Osteocyte (in vitro differentiated cells): Measurements from ENCODE around the gene CADM2. TPM values are rescaled to one million over a fixed set of nuclear protein-coding genes. Genes with fewer than 3 reads are reported as not detected.

Source experiments
- DNase-seq: peaks from one replicate; pipeline ENCODE4 v3.0.0; 2021; ENCODE audit warnings: mixed read lengths; ENCODE audit not compliant: unreplicated experiment; ENCODE audit errors: extremely low spot score
- H3K27ac Mint-ChIP-seq: one replicate; pipeline ENCODE4 v1.8.0; 2021; ENCODE audit warnings: mild to moderate bottlenecking, mixed read lengths; ENCODE audit not compliant: unreplicated experiment
- H3K27me3 Mint-ChIP-seq: one replicate; pipeline ENCODE4 v1.8.0; 2021; ENCODE audit warnings: mixed read lengths; ENCODE audit not compliant: unreplicated experiment
- H3K36me3 Mint-ChIP-seq: one replicate; pipeline ENCODE4 v1.8.0; 2021; ENCODE audit warnings: mixed read lengths; ENCODE audit not compliant: unreplicated experiment
- H3K4me1 Mint-ChIP-seq: one replicate; pipeline ENCODE4 v1.8.0; 2021; ENCODE audit warnings: mixed read lengths; ENCODE audit not compliant: unreplicated experiment
- H3K4me3 Mint-ChIP-seq: one replicate; pipeline ENCODE4 v1.8.0; 2021; ENCODE audit warnings: mild to moderate bottlenecking, moderate library complexity, mixed read lengths; ENCODE audit not compliant: unreplicated experiment
- H3K9me3 Mint-ChIP-seq: one replicate; pipeline ENCODE4 v1.8.0; 2021; ENCODE audit warnings: mixed read lengths; ENCODE audit not compliant: unreplicated experiment
- CTCF ChIP-seq: fragments of 200-600 bp; sonication (generic); IDR thresholded peaks from 2 replicates; pipeline ENCODE4 v1.5.0; 2021; ENCODE audit warnings: antibody characterized with exemption, mild to moderate bottlenecking, moderate library complexity
- total RNA-seq: library from RNA; stranded (reverse); gene quantifications from 2 replicates; pipeline ENCODE4 v1.2.1, GENCODE V29; 2021

CADM2 gene
- total RNA-seq, 1 donor from 2014 or later = 1.5 TPM

GRCh38 chr3:85605066-85605465, 646.3 kb downstream of the CADM2 start:
- Mint-ChIP-seq H3K36me3 (no peaks in the 10 kb centered on the region), H3K9me3 (no peaks in the 10 kb centered on the region), H3K4me3 (no peak overlapping the region), H3K27ac (no peak overlapping the region), H3K27me3 (peaks cover 35% of the 10 kb centered on the region), H3K4me1 (no peaks in the 10 kb centered on the region)
- no peak for DNase-seq
- TF ChIP-seq CTCF = no peak

- no peaks in the 10 kb centered on the region for H3K9me3 Mint-ChIP-seq
- peaks cover 13% of the 10 kb centered on the region for H3K27me3 Mint-ChIP-seq
- no peaks in the 10 kb centered on the region for H3K36me3 Mint-ChIP-seq
- no peak for DNase-seq
- no peaks in the 10 kb centered on the region for H3K4me1 Mint-ChIP-seq
- no peak for TF ChIP-seq CTCF
- H3K4me3 Mint-ChIP-seq = no peak overlapping the region
- no peak overlapping the region for H3K27ac Mint-ChIP-seq
Observed at GRCh38 chr3:85626662-85627061, 667.9 kb downstream of the CADM2 start.

DNA sequence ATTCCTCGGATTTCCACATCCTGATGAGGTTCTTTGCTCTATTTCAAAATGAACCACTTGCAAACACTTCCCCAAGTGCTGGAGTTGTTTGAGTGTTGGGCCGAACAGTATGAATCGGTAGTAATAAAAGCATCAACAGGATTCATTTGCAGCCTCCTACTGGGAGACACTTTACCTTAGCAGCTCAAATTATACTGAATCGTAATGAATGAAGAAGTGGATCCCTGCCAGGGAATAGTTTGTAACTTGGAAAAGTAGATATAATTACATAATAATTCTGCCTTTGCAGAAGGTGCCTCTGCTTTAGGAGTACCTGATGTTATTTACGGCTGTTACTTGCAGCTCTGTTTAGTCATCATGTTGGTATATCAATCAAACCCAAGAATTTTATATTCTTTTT, 669.1 kb downstream of the CADM2 start:
- Mint-ChIP-seq H3K9me3 (no peaks in the 10 kb centered on the region), H3K4me3 (no peak overlapping the region), H3K4me1 (no peaks in the 10 kb centered on the region), H3K27me3 (peaks cover 8% of the 10 kb centered on the region), H3K27ac (no peak overlapping the region), H3K36me3 (no peaks in the 10 kb centered on the region)
- no peak for DNase-seq
- TF ChIP-seq CTCF = no peak

DNA sequence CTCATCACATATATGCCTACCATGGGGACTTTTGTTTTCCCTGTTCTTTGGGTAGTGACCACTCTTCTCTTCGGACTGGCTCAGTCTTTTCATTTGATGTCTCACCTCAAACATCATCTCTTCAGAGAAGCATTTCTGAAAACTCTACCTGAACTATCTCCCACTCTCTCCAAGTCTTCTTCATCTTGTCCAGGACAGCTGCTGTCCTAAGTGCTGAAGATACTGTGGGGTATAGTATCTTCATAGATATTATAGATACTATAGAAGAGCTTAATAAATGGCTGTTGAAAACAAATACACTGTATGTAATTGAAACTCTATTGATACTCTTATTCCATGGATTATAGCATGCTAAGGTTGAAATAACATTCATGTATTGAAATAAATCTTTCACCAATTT, 672.3 kb downstream of the CADM2 start:
- no peak overlapping the region for H3K27ac Mint-ChIP-seq
- H3K9me3 Mint-ChIP-seq = no peaks in the 10 kb centered on the region
- no peaks in the 10 kb centered on the region for H3K36me3 Mint-ChIP-seq
- DNase-seq = no peak
- H3K4me3 Mint-ChIP-seq = no peak overlapping the region
- no peaks in the 10 kb centered on the region for H3K4me1 Mint-ChIP-seq
- no peak for TF ChIP-seq CTCF
- H3K27me3 Mint-ChIP-seq = peaks cover 3% of the 10 kb centered on the region

- Mint-ChIP-seq H3K4me1 (no peaks in the 10 kb centered on the region), H3K27ac (no peak overlapping the region), H3K27me3 (peaks cover 2% of the 10 kb centered on the region), H3K9me3 (no peaks in the 10 kb centered on the region), H3K36me3 (no peaks in the 10 kb centered on the region), H3K4me3 (no peak overlapping the region)
- no peak for TF ChIP-seq CTCF
- DNase-seq = no peak
Observed at GRCh38 chr3:85632921-85633320, 674.1 kb downstream of the CADM2 start.
